ENCODE measurements around the gene UBA7.
"Not testable (repeated sequence)": the region's sequence is repeated elsewhere in the genome, so short reads cannot be mapped to it uniquely, and the experiment has no call there.

UBA7 gene

GRCh38 chr3:49785565-49786356 lies 28.0 kb downstream of the UBA7 start:
- DNase-seq (ENCODE audit: low read depth in 2 of 2), result no peak

DNA sequence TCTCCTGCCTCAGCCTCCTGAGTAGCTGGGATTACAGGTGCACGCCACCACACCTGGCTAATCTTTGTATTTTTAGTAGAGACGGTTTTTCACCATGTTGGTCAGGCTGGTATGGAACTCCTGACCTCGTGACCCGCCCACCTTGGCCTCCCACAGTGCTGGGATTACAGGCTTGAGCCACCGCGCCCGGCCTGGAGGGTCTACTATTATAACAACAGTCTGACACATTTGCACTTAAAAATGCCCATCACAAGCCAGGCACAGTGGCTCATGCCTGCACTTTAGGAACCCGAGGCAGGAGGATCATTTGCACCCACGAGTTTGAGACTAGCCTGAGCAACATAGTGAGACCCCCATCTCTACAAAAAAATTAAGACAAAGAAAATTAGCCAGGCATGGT lies 31.5 kb downstream of the UBA7 start:
- not testable (repeated sequence) for DNase-seq (ENCODE audit: low read depth in 2 of 2)

GRCh38 chr3:49781415-49782199 lies 32.1 kb downstream of the UBA7 start:
- DNase-seq (ENCODE audit: low read depth in 2 of 2), result no peak

DNA sequence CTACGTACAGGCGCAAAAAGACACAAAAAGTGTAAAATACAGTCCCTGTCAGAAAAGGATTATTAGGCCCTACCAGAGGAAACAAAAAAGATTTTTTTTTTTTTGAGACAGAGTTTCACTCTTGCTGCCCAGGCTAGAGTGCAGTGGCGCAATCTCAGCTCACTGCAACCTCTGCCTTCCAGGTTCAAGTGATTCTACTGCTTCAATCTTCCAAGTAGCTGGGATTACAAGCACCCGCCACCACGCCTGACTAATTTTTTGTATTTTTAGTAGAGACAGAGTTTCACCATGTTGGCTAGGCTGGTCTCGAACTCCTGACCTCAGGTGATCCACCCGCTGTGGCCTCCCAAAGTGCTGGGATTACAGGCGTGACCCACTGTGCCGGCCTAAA lies 32.8 kb downstream of the UBA7 start:
- DNase-seq (ENCODE audit: low read depth in 2 of 2), result not testable (repeated sequence)

GRCh38 chr3:49780080-49780974 lies 33.4 kb downstream of the UBA7 start:
- no peak for DNase-seq (ENCODE audit: low read depth in 2 of 2)

DNA sequence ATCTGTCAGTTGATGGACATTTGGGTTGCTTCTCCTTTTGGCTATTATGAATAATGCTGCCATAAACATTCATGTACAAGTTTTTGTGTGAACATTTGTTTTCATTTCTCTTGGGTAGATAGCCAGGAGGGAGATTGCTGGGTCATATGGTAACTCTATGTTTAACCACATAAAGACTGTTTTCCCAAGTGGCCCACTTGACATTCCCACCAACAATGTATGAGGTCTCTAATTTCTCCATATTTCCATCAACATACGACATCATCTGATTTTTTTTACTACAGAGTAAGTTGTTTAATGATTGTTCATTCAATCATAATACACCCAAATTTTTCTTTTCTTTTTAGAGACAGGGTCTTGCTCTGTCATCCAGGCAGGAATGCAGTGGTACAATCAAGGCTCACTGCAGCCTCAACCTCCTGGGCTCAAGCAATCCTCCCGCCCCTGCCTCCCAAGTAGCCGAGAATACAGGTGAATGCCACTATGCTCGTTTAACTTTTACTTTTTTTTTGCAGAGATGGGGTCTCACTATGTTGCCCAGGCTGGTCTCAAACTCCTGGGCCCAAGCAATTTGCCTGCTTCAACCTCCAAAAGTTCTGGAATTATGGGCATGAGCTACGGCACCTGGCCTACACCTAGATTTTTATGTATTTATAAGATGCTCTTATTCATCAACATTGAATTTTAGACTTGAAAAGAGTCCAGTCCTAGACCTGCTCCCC lies 34.2 kb downstream of the UBA7 start:
- no peak for DNase-seq (ENCODE audit: low read depth in 2 of 2)

- not testable (repeated sequence) for DNase-seq (ENCODE audit: low read depth in 2 of 2)
Measured at GRCh38 chr3:49776101-49776500, 37.7 kb downstream of the UBA7 start.

GRCh38 chr3:49775538-49775937 lies 38.2 kb downstream of the UBA7 start:
- no peak for DNase-seq (ENCODE audit: low read depth in 2 of 2)

GRCh38 chr3:49772703-49773102 lies 41.0 kb downstream of the UBA7 start:
- DNase-seq (ENCODE audit: low read depth in 2 of 2), result no peak

GRCh38 chr3:49771340-49771938 lies 42.3 kb downstream of the UBA7 start:
- no peak for DNase-seq (ENCODE audit: low read depth in 2 of 2)

DNA sequence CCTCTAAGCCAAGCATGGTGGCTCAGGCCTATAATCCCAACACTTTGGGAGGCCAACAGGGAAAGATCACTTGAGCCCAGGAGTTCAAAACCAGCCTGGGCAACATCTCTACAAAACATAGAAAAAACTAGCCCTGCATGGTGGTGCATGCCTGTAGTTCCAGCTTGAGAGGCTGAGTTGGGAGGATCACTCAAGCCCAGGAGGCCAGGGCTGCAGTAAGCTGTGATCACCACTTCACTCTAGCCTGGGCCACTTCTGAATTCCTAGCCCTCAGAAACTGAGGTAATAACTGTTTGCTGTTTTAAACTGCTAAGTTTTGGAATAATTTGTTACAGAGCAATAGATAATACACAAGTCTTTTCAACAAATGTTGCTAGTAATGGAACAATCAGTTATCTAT lies 43.8 kb downstream of the UBA7 start:
- DNase-seq (ENCODE audit: low read depth in 2 of 2), result no peak

DNA sequence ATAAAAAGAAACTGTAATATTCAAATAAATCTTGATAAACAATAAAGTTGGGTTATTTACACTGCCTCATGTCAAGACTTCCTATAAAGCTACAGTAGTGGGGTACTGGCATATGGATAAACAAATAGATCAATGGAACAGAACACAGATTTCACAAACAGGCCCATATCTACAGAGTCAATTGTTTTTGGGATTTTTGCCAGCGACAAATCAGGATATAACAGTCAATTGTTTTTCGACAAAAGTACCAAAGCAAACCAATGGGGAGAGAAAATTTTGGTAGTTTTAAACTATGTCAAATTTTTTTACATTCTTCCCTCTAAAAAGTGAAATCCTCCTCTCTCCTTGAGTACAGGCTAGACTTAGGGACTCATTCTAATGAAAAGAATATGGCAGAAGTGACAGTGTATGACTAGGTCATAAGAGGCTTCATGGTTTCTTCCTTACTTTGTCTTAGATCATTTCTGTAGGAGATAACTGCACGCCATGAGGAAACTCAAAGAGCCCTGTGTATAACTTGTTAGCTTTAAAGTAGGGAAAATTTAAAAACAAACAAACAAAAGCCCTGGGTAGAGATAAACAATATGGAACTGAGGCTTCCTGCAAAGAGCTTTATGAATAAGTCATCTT lies 44.4 kb downstream of the UBA7 start:
- no peak for DNase-seq (ENCODE audit: low read depth in 2 of 2)

- DNase-seq (ENCODE audit: low read depth in 2 of 2), result no peak
Measured at GRCh38 chr3:49763981-49764380, 49.8 kb downstream of the UBA7 start.

DNA sequence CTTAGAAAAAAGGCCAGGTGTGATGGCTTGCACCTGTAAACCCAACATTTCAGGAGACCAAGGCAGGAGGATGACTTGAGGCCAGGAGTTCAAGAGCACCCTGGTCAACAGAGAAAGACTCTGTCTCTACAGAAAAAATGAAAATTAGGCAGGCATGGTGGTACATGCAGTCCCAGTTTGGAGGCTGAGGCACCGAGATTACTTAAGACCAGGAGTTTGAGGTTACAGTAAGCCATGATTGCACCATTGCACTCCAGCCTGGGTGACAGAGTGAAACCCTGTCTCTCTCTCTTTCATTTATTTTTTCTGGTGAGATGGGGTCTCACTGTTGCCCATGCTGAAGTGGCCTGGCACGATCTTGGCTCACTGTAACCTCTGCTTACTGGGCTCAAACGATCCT lies 52.1 kb downstream of the UBA7 start:
- DNase-seq (ENCODE audit: low read depth in 2 of 2), result no peak

DNA sequence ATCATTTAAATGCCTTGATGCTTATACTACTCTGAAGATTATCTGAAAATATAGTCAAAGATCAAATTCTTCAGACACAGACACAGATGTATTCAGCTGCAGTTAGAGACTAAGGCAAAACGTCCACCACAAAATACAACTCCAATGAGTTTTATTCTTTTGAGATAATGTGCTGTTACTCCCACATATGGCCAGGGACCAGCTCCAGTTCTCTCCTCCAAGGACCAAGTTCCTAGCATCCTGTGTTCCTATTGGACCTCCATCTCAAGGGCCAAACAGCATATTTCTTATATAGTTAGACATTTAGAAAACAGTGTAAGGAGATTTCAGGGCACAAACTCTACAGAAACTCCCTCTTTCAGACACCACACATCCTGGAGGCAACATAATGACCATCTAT lies 54.5 kb downstream of the UBA7 start:
- no peak for DNase-seq (ENCODE audit: low read depth in 2 of 2)

DNA sequence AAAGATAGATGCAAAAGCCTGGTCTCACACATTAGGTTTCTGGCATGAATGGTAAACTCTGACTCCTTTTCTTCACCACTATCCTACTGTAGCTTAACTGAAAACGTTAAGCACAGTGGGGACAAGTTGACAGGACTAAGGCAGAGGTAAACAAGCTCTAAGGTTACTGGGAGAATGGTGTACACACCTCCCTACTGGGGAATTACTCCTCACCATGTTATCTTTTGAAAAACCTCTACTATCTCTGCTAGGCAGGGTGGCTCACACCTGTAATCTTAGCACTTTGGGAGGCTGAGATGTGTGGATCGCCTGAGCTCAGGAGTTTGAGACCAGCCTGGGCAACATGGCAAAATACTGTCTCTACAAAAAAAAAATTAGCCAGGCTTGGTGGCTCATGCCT lies 56.6 kb downstream of the UBA7 start:
- DNase-seq (ENCODE audit: low read depth in 2 of 2), result no peak

DNA sequence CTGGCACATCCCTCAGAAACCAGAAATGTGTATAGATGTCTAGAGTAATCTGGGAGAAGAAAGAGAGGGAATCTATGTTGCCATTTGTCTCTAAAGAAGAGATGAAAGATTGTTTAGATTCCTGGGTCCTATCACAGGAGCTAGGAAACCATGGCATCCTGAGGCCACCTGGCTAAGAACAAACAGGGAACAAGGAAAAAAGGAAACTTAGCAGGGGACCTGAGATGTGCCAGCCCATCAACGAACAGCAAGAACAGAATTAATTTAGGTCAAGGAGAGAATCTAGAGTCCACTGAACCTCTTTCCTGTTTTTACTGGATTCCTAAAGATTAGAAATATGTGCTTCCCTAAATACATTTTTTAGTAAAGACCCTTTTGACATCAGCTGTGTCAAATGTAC lies 57.7 kb downstream of the UBA7 start:
- no peak for DNase-seq (ENCODE audit: low read depth in 2 of 2)
